ENCODE results near the gene ERICH4.
"Not testable (repeated sequence)": the region's sequence is repeated elsewhere in the genome, so short reads cannot be mapped to it uniquely, and the experiment has no call there.

Gene ERICH4

DNA sequence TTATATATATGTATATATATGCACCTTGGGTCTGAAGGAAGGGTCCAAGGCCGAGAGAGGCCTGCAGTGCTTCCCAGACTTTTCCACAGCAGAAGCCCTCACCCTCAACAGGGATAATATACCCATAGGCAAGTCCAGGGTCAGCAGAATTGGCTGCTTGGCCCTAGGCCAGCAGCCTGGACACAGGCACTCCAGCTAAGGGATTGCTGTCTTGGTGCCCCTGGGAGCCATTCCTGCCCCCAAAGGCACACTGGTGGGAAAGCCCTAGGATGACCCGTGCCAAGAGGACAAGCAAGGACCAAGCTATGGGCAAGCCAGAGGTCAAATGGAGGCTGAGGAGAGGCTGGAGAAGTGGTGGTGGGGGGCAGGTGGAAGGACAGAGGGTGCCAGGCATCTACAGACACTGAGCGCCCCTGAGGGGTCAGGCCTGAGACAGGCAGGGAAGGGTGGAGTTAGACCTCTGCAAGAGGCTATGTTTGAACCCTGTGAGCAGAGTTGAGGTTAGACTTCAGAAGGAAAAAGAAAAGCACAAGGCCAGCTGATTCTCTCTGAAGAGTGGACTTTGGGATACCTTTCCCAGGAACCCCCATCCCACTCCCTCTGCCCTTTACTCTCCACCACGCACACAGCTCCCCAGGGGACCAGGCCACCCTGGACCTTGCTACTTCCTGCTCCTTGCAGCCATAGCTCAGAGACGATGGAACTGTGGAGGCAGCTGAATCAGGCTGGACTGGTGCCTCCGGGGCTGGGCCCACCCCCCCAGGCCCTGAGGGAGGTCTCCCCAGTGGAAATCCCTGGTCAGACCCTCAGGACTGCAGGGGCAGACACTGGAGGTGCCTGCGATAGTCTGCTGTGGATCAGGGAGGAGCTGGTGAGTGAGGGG, at the start of gene ERICH4:
ERICH4 (plus strand) TSS at position 684 of the 883 bp plus-strand sequence; CDS start at position 698, 14 bp downstream.
- DNase-seq, result no peak

- DNase-seq, result no peak
Observed at GRCh38 chr19:41395355-41395754, 47.6 kb upstream of the ERICH4 start.

- DNase-seq, result peak; percentile 89 to 99 (median 98)
Observed at GRCh38 chr19:41397086-41398049, 45.6 kb upstream of the ERICH4 start, which contains the start of the genes BCKDHA and EXOSC5. TSS of gene BCKDHA (plus strand) at chr19:41397818. CDS start at chr19:41397828, 10 bp downstream. TSS of gene EXOSC5 (minus strand) at chr19:41397359. CDS start at chr19:41397328, 31 bp downstream.

- no peak for DNase-seq
Observed at GRCh38 chr19:41398050-41398418, 44.9 kb upstream of the ERICH4 start.

DNA sequence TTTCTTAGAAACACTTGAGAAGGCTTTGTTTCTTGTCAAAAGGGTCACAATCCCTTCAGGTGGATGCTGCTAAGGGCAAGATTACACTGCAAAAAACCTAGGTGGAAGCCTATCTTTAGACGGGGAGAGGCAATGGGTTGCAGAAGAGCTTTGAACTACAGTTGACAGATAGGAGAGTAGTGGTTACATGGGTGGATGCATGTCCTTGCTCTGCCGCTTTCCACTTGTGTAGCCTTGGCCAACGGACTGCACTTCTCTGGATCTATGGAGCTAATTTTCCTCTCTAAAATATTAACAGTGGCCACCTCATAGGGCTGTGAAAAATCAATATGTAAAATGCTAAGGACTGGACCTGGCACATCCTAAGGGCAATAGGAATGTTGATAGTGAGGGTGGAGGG, 44.4 kb upstream of the ERICH4 start:
- no peak for DNase-seq

DNA sequence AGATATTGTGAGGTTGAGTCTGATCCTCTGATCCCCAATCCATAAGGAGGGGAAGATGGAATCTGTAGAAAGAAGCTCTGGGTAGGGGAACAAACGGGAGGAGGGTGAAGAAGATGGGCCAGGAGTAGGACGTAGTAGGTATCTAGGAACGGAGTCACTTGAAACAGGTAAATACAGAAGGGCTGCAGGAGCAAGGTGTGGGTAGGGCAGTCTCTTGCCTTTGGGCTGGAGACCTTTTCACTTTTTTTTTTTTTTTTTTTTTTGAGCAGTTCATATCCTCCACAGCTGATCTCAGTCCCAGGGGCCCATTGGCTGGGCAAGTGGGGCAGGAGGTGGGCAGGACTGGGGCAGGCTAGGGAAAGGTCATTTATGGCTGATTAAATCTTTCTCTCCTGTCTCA, 43.9 kb upstream of the ERICH4 start:
- no peak for DNase-seq

GRCh38 chr19:41399525-41399924, 43.4 kb upstream of the ERICH4 start:
- DNase-seq, result no peak

DNA sequence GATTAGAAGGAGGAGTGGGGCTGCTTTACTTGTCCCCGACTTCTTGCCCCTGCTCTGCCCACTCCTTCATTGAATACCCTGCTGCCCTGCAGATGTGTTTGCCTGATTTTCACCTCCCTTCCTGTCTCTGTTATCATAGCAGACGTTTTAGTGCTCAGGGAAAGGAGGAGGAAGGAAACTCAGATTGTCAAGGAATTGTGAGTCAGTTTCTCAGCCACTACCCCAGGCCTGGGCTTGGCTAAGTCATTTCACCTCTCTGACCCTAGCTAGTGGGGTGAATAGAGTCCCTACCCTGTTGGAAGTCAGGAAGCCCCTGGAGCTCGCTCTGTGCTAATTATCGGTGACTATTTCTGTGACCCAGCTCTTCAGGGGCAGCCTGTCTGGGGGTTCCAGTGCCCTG, 41.5 kb upstream of the ERICH4 start:
- DNase-seq, result no peak

DNA sequence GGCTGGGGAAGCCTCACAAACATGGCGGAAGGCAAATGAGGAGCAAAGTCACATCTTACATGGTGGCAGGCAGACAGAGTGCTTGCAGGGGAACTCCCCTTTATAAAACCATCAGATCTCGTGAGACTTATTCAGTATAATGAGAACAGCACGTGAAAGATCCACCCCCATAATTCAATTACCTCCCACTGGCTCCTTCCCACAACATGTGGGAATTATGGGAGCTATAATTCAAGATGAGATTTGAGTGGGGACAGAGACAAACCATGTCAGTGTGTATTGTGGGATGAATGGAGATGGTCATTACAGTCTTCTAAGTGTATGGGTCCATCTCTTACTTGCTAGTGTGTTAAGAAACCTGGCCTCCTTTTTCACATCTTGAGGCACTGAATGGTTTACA, 40.9 kb upstream of the ERICH4 start:
- DNase-seq, result no peak

DNA sequence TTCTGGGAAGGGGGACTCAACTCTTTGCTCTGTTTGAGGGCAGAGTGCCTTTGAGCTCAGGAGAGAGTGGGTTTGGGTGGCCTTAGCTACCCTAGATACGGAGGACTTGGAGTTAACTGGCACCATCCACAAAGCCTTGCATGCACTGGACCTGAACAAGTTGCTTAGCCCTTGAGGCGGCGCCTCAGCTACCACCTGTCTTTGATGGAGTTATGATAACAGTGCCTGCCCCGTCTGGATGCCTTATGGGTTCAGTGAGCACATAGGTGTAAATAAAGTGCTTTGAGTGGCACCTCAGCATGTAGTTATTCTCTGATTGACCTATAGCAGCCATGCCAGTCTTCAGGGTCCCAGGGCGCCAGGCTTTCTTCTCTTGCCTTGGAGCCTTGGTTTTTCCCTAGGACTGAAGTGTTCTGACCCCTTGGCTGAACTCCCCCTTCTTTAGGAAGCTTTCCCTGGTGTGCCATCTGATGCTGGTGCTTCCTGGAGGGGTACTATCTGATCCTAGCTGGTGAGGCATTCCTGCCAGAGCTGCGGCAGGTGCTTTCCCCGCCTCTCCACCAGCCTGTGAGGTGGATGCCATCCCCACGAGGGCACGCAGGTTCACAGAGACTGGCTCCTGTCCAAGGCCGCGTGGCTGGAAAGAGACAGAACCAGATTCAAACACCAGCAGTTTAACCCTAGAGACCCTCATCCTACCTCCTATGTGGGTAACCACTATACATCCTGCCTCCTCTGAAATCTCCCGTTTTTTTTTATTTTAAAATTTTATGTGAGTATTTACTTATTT, 39.6 kb upstream of the ERICH4 start:
- DNase-seq, result no peak

- no peak for DNase-seq
Observed at GRCh38 chr19:41405776-41406175, 37.2 kb upstream of the ERICH4 start.

- DNase-seq, result no peak
Observed at GRCh38 chr19:41407271-41407670, 35.7 kb upstream of the ERICH4 start.

GRCh38 chr19:41408256-41408655, 34.7 kb upstream of the ERICH4 start:
- DNase-seq, result no peak

DNA sequence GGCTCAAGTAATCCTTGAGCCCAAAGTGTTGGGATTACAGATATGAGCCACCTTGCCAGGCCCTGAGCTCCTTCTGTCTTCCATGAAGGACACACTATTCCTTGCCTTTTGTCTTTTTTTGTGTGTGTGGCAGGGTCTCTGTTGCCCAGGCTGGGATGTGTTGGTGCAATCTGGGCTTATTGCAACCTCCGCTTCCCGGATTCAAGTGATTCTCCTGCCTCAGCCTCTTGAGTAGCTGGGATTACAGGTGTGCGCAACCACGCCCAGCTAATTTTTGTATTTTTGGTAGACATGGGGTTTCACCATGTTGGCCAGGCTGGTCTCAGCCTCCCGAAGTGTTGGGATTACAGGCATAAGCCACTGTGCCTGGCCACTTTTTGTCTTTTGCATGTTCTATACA, 34.1 kb upstream of the ERICH4 start:
- DNase-seq, result not testable (repeated sequence)

- no peak for DNase-seq
Observed at GRCh38 chr19:41409288-41409687, 33.7 kb upstream of the ERICH4 start.

DNA sequence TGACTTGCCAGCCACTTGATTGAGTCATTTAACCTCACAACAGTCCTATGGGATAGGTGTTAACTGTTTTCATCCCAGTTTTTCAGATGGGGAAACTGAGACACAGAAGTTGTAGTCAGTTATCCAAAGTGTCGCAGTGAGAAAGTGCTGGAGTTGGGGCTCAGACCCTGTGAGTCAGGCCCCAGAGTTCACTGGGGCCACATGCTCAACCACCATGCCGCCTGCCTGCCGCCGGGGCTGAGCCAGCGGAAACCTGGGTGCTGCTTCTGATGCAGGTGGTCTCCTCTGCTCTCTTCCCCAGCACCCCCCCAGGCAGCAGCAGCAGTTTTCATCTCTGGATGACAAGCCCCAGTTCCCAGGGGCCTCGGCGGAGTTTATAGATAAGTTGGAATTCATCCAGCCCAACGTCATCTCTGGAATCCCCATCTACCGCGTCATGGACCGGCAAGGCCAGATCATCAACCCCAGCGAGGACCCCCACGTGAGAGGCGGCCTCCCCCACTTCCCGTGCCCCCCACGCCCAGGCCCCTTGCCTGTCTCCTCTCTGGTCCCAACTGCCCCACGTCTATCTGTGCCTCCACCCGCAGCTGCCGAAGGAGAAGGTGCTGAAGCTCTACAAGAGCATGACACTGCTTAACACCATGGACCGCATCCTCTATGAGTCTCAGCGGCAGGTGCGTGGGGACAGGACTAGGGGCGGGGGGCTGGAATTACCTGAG, 32.5 kb upstream of the ERICH4 start:
- DNase-seq, result no peak

GRCh38 chr19:41411100-41411967, 31.6 kb upstream of the ERICH4 start:
- DNase-seq, result no peak

DNA sequence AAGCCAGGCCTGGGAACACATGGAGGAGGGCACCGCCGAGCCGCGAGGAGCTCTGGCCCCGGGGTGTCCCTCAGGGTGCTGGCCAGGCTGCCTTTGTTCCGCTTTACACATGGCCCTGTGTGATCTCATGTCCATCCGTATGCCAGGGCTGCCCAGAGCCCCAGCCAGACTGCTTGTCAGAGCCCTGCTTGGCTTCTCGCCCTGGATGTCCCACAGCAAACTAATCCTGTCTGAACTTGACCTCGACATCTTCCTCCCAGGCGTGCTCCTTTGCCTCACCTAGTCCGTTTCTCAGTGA, 31.0 kb upstream of the ERICH4 start:
- DNase-seq, result peak in 43 of 56 donors; percentile 1 to 80 (median 42)

DNA sequence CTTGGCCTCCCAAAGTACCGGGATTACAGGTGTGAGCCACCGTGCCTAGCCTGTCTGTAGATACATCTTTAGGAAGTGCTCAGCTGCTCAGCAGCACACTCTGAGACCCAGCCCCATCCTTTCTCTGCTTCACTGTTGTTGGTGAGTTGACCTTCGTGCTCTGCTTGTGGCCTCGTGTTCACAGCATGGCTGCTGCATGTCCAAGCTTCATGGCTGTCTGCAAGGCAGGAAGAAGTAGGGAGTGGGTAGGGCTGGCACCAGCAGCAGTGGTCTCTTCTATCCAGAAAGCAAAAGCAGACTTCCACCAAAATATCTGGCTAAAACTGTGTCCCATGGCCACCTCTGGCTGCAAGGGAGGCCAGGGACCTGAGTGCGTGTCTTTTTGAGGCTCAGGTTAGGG, 30.0 kb upstream of the ERICH4 start:
- no peak for DNase-seq

DNA sequence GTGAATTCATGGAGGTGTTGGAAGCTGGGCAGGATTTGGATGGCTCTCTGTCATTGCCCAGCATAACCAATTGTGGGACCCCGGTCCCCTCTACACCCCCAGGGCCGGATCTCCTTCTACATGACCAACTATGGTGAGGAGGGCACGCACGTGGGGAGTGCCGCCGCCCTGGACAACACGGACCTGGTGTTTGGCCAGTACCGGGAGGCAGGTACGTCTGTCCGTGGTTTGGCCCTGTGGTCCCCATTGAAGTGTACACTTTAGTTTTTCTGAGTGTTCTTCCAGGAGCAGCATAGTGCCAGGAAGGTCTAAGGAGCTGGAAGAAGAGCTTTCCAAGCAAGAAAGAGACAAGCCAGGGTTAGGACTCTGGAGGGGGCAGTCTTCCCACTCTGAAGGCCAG, 29.0 kb upstream of the ERICH4 start:
- DNase-seq, result no peak

Measured in nucleus accumbens (tissue), 56 donors.